Activated CD4-positive, alpha-beta T cell treated with anti-CD3 and anti-CD28 coated beads, Interleukin-2, Interleukin-4, amounts not matched to agents 100 ng/mL and 50 ng/mL, durations not matched to agents 16 hours and 8 hours (primary cell): ENCODE results near the gene STMND1.
A peak's percentile ranks its signal among the peaks of the same experiment; 100 is the strongest.
"Not testable (repeated sequence)": the region's sequence is repeated elsewhere in the genome, so short reads cannot be mapped to it uniquely, and the experiment has no call there.

Experiments
- DNase-seq: peaks from one replicate; pipeline ENCODE4 v3.0.0-alpha.2; 2020; ENCODE audit warnings: low spot score

Gene STMND1

GRCh38 chr6:17101422-17102257, at the start of gene STMND1:
Gene STMND1, plus strand, starts transcription at chr6:17102050. Its CDS starts 208 bp downstream, at chr6:17102258.
- no peak for DNase-seq

GRCh38 chr6:17054647-17055046, 47.2 kb upstream of the STMND1 start:
- no peak for DNase-seq

GRCh38 chr6:17057322-17057721, 44.5 kb upstream of the STMND1 start:
- DNase-seq = no peak

GRCh38 chr6:17058550-17058949, 43.3 kb upstream of the STMND1 start:
- DNase-seq = no peak

- no peak for DNase-seq
Measured at GRCh38 chr6:17059022-17059421, 42.8 kb upstream of the STMND1 start.

- DNase-seq = no peak
Measured at GRCh38 chr6:17059850-17060249, 42.0 kb upstream of the STMND1 start.

- no peak for DNase-seq
Measured at GRCh38 chr6:17061097-17061496, 40.8 kb upstream of the STMND1 start.

GRCh38 chr6:17062871-17063440, 38.9 kb upstream of the STMND1 start:
- DNase-seq = no peak

GRCh38 chr6:17064975-17065374, 36.9 kb upstream of the STMND1 start:
- DNase-seq = no peak

GRCh38 chr6:17066610-17067009, 35.2 kb upstream of the STMND1 start:
- DNase-seq = no peak

- DNase-seq = not testable (repeated sequence)
Measured at GRCh38 chr6:17068972-17069371, 32.9 kb upstream of the STMND1 start.

GRCh38 chr6:17070400-17070799, 31.4 kb upstream of the STMND1 start:
- not testable (repeated sequence) for DNase-seq

- not testable (repeated sequence) for DNase-seq
Measured at GRCh38 chr6:17073596-17073995, 28.3 kb upstream of the STMND1 start.

- no peak for DNase-seq
Measured at GRCh38 chr6:17081273-17081672, 20.6 kb upstream of the STMND1 start.

- DNase-seq = no peak
Measured at GRCh38 chr6:17081860-17082508, 19.9 kb upstream of the STMND1 start.

- DNase-seq = no peak
Measured at GRCh38 chr6:17083397-17083796, 18.5 kb upstream of the STMND1 start.

GRCh38 chr6:17086469-17086868, 15.4 kb upstream of the STMND1 start:
- DNase-seq = peak; percentile 30

GRCh38 chr6:17088091-17088611, 13.7 kb upstream of the STMND1 start:
- no peak for DNase-seq

GRCh38 chr6:17091122-17091521, 10.7 kb upstream of the STMND1 start:
- DNase-seq = no peak

GRCh38 chr6:17093686-17094085, 8.2 kb upstream of the STMND1 start:
- DNase-seq = peak; percentile 3

GRCh38 chr6:17096096-17096495, 5.8 kb upstream of the STMND1 start:
- no peak for DNase-seq

GRCh38 chr6:17096652-17097051, 5.2 kb upstream of the STMND1 start:
- DNase-seq = no peak

- no peak for DNase-seq
Measured at GRCh38 chr6:17097982-17098381, 3.9 kb upstream of the STMND1 start.
